NOMO-1 (cell line): Measurements from ENCODE around the gene KIT.

Source experiments
- DNase-seq, 2 experiments: peaks; one replicate each; lab custom pipeline; 2025; ENCODE audit not compliant: unreplicated experiment in 2 of 2; lab: John Stamatoyannopoulos, UW

KIT gene

DNA sequence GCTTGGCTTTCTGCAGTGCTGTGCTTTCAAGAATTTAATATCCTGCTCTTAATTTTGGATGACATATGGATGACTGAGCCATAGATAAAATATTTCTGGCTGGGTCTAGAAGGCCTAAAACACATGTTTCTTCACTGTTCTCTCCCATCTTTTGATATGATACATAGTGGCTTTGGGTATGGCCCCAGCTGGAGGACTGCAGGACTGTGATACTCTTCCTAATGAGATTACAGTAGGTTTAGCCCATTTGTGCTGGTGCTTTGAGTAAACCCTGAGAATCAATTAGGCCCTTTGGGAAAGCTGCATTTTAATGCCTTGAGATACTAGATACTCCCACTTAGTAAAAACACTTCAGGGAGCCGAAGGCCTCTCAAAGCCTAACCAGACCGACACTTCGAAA, 38.0 kb downstream of the KIT start:
- DNase-seq = no peak

- DNase-seq = no peak
These were observed 38.9 kb downstream of the KIT start for GRCh38 chr4:54696649-54697048.

DNA sequence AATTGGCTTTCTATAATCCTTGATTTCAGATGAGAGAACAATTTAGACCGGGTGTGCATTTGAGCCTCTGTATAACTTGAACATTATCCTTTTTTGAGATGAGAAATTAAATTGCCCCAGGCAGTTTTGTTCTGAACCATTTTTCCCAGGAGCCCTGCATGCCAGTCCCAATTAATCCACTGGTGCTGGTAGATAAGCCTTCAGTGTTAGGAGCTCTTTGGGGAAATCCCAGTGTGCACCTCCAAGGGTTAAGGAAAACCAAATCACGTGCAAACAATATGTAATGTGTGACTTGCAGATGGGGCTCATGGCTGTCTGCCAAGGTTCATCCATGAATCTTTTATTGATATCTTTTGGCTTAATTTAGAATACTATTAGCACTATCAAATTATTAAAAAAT, 43.2 kb downstream of the KIT start:
- DNase-seq = no peak

- no peak for DNase-seq
These were observed 45.4 kb downstream of the KIT start for GRCh38 chr4:54703182-54703581.

- DNase-seq = peak; percentile 46 to 70
These were observed 49.6 kb downstream of the KIT start for GRCh38 chr4:54707406-54707805.

GRCh38 chr4:54708339-54709279, 50.9 kb downstream of the KIT start:
- DNase-seq = no peak

DNA sequence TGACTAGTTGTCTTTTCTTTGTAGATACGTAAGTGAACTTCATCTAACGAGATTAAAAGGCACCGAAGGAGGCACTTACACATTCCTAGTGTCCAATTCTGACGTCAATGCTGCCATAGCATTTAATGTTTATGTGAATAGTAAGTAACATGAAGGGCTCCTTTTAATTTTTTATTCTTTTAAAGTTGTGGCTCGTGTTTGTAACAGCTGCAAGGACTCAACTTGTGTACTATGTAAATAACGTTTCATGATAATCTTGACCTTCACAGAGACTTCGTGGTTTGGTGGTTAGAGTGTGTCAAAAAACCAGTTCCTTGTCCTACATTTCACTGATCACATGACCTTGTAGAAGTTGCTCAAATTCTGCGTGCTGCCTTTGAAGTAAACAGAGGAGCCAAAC, 51.6 kb downstream of the KIT start:
- peak in 1 of 2 experiments; percentile 38 for DNase-seq

DNA sequence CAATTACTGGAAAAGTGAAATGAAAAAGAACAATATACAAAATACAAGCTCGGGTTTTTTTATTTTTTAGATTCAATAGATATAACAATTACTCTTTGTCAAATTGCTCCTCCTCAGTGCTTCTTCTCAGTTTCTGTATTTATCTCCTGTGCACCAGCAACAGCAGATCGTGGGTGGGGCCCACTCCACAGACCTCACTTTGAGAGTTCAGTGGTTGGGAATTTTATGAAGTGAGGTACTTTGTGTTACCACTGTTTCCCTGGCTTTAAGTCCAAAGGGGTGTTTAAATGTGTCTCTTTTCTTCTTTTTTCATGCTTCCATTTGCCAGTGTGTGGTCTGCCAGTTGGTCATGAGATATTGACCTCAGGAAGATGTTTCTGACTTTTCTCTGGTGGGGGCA, 54.4 kb downstream of the KIT start:
- no peak for DNase-seq

DNA sequence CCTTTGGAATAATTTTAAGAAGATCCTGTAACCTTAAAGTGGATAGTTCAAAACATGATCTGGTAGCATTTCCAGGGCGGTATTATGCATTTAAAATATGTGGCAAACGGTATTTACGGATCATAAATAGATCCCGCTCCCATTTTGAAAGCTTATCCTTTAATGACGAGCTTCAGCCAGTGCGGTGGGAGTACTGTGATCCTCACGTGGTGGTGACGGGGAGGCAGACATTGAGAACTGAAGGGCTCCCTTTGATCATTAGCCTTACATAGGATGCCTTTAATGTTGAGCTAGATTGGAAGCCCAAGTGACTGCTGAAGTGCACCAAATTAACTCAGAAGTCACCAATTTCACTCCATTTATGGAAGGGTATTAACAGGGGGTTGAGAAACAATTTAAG, 56.9 kb downstream of the KIT start:
- DNase-seq = no peak

GRCh38 chr4:54716478-54717065, 58.8 kb downstream of the KIT start:
- DNase-seq = no peak

GRCh38 chr4:54717694-54718093, 59.9 kb downstream of the KIT start:
- DNase-seq = no peak

GRCh38 chr4:54719378-54719777, 61.6 kb downstream of the KIT start:
- DNase-seq = no peak

DNA sequence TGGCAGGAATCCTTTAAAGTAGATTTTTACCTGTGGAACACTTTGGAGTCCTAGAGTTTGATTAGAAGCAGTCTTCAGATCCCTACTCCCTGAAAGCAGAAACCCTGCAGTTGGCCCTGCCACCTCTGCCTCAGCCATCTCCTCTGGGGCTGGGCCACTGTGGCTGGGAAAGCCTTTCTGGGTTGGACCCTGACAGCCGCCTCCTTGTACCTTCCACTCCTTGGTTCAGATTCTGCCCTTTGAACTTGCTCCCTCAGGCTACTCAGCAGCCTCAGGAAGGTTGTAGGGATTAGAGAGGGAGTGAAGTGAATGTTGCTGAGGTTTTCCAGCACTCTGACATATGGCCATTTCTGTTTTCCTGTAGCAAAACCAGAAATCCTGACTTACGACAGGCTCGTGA, 65.5 kb downstream of the KIT start:
- DNase-seq = no peak

DNA sequence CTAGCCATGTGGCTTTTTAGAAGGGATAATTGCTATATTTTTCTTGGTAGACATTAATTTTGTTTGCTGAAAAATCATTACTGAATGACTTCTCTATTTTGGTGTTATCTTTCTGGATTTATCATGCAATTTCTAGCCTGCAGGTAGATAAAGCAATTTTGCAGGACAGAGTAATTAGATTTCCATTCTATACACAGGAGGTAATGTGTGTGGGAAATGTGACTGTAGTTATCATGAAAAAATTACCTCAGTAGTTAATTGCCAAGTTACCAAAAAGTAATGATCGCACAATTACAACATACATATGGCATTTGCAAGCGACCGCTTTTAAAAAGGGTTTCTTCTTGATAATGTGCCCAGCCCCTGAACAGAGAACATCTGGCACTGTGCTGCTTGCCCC, 66.1 kb downstream of the KIT start:
- DNase-seq = no peak

DNA sequence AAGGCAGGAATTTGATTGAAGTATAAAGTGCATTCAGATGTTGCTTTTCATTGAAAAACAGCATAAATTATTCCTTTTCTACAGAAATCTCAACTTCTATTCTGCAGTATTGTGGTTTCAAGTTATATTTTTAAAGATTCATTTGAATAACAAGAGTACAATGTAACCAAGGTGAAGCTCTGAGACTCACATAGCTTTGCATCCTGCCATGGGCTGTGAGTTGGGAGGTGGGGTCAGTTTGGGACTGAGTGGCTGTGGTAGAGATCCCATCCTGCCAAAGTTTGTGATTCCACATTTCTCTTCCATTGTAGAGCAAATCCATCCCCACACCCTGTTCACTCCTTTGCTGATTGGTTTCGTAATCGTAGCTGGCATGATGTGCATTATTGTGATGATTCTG, 69.2 kb downstream of the KIT start:
- DNase-seq = no peak

DNA sequence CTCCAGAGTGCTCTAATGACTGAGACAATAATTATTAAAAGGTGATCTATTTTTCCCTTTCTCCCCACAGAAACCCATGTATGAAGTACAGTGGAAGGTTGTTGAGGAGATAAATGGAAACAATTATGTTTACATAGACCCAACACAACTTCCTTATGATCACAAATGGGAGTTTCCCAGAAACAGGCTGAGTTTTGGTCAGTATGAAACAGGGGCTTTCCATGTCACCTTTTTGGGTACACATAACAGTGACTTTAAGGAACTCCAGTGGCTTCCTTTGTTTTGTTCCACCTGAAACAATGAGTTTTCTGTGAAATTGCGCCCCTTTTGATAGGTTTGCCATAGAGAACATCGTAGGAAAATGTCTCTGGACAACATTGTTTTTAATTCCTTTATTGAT, 69.6 kb downstream of the KIT start:
- DNase-seq = no peak

- no peak for DNase-seq
These were observed 70.6 kb downstream of the KIT start for GRCh38 chr4:54728368-54728767.

GRCh38 chr4:54729256-54729655, 71.5 kb downstream of the KIT start:
- DNase-seq = no peak

- no peak for DNase-seq
These were observed 72.8 kb downstream of the KIT start for GRCh38 chr4:54730581-54730980.

DNA sequence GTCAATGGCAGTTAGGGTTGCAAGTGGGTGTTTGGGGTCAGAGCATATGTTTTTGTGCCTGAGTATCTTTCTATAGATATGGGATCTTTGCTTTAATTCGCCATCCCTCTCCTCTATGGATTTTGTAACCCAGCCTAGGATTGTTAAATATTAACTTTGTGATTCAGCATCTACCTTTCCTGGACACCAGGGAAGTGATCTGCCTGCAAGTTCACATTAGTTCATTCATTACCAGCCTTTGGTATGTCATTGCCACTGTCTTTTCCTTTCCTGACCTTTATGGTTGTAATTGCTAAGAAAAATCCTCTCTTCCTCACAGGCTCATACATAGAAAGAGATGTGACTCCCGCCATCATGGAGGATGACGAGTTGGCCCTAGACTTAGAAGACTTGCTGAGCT, 73.8 kb downstream of the KIT start:
- DNase-seq = no peak

- no peak for DNase-seq
These were observed 74.2 kb downstream of the KIT start for GRCh38 chr4:54731976-54732375.

- no peak for DNase-seq
These were observed 79.7 kb downstream of the KIT start for GRCh38 chr4:54737421-54737820.
